Activated T-helper 9 cell treated with anti-CD3 and anti-CD28 coated beads, Interleukin-2, amount 50 U/mL, for 16 hours (primary cell): ENCODE measurements around the gene ZNF536.
"Not testable (repeated sequence)": the region's sequence is repeated elsewhere in the genome, so short reads cannot be mapped to it uniquely, and the experiment has no call there.

ENCODE experiments used
- DNase-seq: peaks from one replicate; pipeline ENCODE4 v3.0.0-alpha.2; 2020; ENCODE audit warnings: low read depth

Gene ZNF536

GRCh38 chr19:30419568-30420180, 47.5 kb downstream of the ZNF536 start:
- no peak for DNase-seq

- no peak for DNase-seq
Measured at GRCh38 chr19:30420316-30420715, 48.1 kb downstream of the ZNF536 start.

- DNase-seq: no peak
Measured at GRCh38 chr19:30420881-30421280, 48.7 kb downstream of the ZNF536 start.

- DNase-seq: no peak
Measured at GRCh38 chr19:30421571-30421970, 49.4 kb downstream of the ZNF536 start.

- DNase-seq: no peak
Measured at GRCh38 chr19:30423481-30423880, 51.3 kb downstream of the ZNF536 start.

- no peak for DNase-seq
Measured at GRCh38 chr19:30425885-30426838, 54.0 kb downstream of the ZNF536 start.

- DNase-seq: no peak
Measured at GRCh38 chr19:30426864-30427263, 54.7 kb downstream of the ZNF536 start.

GRCh38 chr19:30428092-30428680, 56.0 kb downstream of the ZNF536 start:
- no peak for DNase-seq

- no peak for DNase-seq
Measured at GRCh38 chr19:30428844-30429243, 56.7 kb downstream of the ZNF536 start.

GRCh38 chr19:30430206-30430734, 58.1 kb downstream of the ZNF536 start:
- no peak for DNase-seq

GRCh38 chr19:30431591-30431990, 59.4 kb downstream of the ZNF536 start:
- DNase-seq: no peak

GRCh38 chr19:30434797-30435594, 62.8 kb downstream of the ZNF536 start:
- no peak for DNase-seq

- no peak for DNase-seq
Measured at GRCh38 chr19:30437869-30438268, 65.7 kb downstream of the ZNF536 start.

- no peak for DNase-seq
Measured at GRCh38 chr19:30439310-30439709, 67.1 kb downstream of the ZNF536 start.

- DNase-seq: no peak
Measured at GRCh38 chr19:30441011-30441410, 68.8 kb downstream of the ZNF536 start.

- DNase-seq: no peak
Measured at GRCh38 chr19:30442674-30443073, 70.5 kb downstream of the ZNF536 start.

- DNase-seq: no peak
Measured at GRCh38 chr19:30443531-30444252, 71.5 kb downstream of the ZNF536 start.

- no peak for DNase-seq
Measured at GRCh38 chr19:30444253-30444671, 72.1 kb downstream of the ZNF536 start.

GRCh38 chr19:30444686-30445232, 72.6 kb downstream of the ZNF536 start:
- no peak for DNase-seq

- no peak for DNase-seq
Measured at GRCh38 chr19:30445385-30445784, 73.2 kb downstream of the ZNF536 start.

- DNase-seq: not testable (repeated sequence)
Measured at GRCh38 chr19:30446120-30446519, 73.9 kb downstream of the ZNF536 start.
